ENCODE results near the gene RAD51AP1. TPM values are rescaled to one million over a fixed set of nuclear protein-coding genes. Genes with fewer than 3 reads are reported as not detected.

The RAD51AP1 gene
- total and polyA plus RNA-seq, 12 donors = 0.35 to 3.4 (median 1.1) TPM

DNA sequence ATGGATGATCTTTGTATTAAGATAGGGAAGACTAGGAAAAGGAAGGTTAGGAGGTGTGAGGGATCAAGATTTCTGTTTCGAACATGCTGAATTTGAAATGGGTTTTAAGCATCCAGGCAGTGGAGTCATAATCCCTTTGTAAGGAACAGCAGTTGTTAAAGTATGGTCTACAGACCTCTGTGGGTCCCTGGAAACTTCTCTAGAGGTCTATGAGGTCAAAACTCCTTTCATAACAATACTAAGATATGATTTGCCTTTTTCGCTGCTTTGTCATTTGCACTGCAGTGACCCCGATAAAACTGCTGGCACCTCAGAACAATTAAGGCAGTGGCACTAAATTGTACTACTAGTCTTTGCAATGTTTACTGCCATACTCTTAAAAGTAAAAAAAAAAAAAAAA lies 1.5 kb downstream of the RAD51AP1 start:
- intact Hi-C loops (cut with DNase I) = no loop called here
- TF ChIP-seq, protein P1, sequence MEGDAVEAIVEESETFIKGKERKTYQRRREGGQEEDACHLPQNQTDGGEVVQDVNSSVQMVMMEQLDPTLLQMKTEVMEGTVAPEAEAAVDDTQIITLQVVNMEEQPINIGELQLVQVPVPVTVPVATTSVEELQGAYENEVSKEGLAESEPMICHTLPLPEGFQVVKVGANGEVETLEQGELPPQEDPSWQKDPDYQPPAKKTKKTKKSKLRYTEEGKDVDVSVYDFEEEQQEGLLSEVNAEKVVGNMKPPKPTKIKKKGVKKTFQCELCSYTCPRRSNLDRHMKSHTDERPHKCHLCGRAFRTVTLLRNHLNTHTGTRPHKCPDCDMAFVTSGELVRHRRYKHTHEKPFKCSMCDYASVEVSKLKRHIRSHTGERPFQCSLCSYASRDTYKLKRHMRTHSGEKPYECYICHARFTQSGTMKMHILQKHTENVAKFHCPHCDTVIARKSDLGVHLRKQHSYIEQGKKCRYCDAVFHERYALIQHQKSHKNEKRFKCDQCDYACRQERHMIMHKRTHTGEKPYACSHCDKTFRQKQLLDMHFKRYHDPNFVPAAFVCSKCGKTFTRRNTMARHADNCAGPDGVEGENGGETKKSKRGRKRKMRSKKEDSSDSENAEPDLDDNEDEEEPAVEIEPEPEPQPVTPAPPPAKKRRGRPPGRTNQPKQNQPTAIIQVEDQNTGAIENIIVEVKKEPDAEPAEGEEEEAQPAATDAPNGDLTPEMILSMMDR (IDR thresholded peaks at IDR 0.05) = no peak
- Histone ChIP-seq H3K27ac (no peak overlapping the region), H3K4me3 (peak overlapping the region in 1 of 10 donors; percentile 88), H3K27me3 (no peaks in the 10 kb centered on the region), H3K36me3 (peaks cover 0 to 30% (median 0%) of the 10 kb centered on the region in 9 donors), H3K4me1 (peaks cover 3 to 32% (median 18%) of the 10 kb centered on the region in 9 donors), H3K9me3 (no peaks in the 10 kb centered on the region)
- ATAC-seq (no peak), DNase-seq (no peak)
- WGBS, 2 donors = 80 to 93% methylated on average over 3 of the region's 3 CpGs

DNA sequence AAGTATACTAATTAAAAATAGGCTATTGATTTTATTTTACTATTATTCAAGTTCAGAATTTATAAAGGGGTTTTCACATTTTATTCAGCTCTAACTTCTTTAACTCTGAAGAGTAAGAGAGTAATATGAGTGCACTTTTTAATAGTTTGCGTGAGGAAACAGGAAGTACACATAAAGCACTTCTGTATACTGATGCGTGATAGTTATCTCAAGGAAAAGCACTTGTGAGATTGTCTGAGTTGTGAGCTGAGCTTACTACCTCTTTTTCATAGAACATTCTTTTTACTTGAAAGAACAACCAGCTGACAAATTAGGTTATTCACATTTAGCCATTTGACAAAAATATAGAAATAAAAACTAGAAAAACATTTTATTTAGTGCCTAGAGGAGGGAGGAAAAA lies 1.9 kb downstream of the RAD51AP1 start:
- intact Hi-C loops (cut with DNase I) = no loop called here
- no peaks in the 10 kb centered on the region for H3K9me3 ChIP-seq
- DNase-seq = no peak
- H3K4me3 ChIP-seq = no peak overlapping the region
- no peaks in the 10 kb centered on the region for H3K27me3 ChIP-seq
- H3K36me3 ChIP-seq = peaks cover 0 to 30% (median 0%) of the 10 kb centered on the region in 9 donors
- H3K4me1 ChIP-seq = peaks cover 3 to 32% (median 18%) of the 10 kb centered on the region in 9 donors
- WGBS, 2 donors = 65 to 71% methylated on average over 2 of the region's 2 CpGs
- ATAC-seq = no peak
- H3K27ac ChIP-seq = no peak overlapping the region
- TF ChIP-seq, protein P1 (IDR thresholded peaks at IDR 0.05) = no peak

DNA sequence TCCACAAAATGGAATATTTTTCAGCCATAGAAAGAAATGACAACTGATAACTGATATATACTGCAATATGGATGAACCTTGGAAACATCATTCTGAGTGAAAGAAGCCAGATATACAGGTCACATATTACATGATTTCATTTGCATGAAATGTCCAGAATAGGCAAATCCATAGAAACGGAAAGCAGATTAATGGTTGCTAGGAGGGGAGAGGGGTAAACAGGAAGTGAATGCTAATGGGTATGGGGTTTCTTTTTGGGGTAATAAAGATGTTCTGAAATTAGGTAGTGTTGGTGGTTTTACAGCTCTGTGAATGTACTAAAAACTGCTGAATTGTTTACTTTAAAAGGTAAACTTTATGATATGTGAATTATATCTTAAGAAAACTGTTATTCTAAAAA lies 6.5 kb downstream of the RAD51AP1 start:
- H3K27ac ChIP-seq = no peak overlapping the region
- DNase-seq (no peak), ATAC-seq (no peak)
- H3K4me3 ChIP-seq = no peak overlapping the region
- peaks cover 0 to 1% (median 0%) of the 10 kb centered on the region in 9 donors for H3K4me1 ChIP-seq
- WGBS, 2 donors = 80 to 89% methylated on average over 1 of the region's 1 CpG
- TF ChIP-seq, protein P1 (IDR thresholded peaks at IDR 0.05) = no peak
- peaks cover 0 to 52% (median 0%) of the 10 kb centered on the region in 9 donors for H3K36me3 ChIP-seq
- H3K9me3 ChIP-seq = no peaks in the 10 kb centered on the region
- intact Hi-C loops (cut with DNase I) = no loop called here
- no peaks in the 10 kb centered on the region for H3K27me3 ChIP-seq

DNA sequence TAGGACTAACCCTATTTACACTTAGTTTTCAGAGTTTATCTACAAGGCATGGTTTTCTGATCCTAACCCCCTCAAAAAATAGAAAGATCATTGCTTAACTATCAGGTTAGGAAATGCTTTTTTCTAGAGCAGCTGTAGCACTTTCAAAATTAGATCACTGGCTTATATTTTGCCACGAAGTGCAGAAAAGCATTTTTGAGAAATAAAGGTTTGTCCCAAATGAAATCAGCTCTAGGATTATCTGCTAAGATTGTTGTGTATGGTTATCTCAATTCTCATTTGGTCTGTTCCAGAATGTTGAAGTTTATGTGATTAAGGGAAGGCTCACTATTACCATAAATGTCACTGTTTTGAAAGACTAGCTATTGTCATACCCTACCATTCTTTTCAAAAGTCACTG lies 13.5 kb downstream of the RAD51AP1 start:
- ATAC-seq (no peak), DNase-seq (no peak)
- H3K27me3 ChIP-seq = no peaks in the 10 kb centered on the region
- H3K4me1 ChIP-seq = peaks cover 0 to 17% (median 0%) of the 10 kb centered on the region in 9 donors
- intact Hi-C loops (cut with DNase I) = no loop called here
- TF ChIP-seq, protein P1 (IDR thresholded peaks at IDR 0.05) = no peak
- H3K36me3 ChIP-seq = peaks cover 0 to 38% (median 0%) of the 10 kb centered on the region in 9 donors
- no peaks in the 10 kb centered on the region for H3K9me3 ChIP-seq
- H3K27ac ChIP-seq = no peak overlapping the region
- 91 to 97% methylated on average over 1 of the region's 1 CpG for WGBS, 2 donors
- H3K4me3 ChIP-seq = no peak overlapping the region

Measured in heart right ventricle (tissue), 16 donors.